K562 (cell line): ENCODE results near the gene KCNK6. TPM values are rescaled to one million over a fixed set of nuclear protein-coding genes. Genes with fewer than 3 reads are reported as not detected.

Experiments
- ARNT ChIP-seq, 2 experiments: fragments of 450-650 bp; IDR thresholded peaks; 2 replicates each; pipeline ENCODE4 v1.6.1; 2016; ENCODE audit warnings: mild to moderate bottlenecking in 1 of 2
- ASH1L ChIP-seq: fragments of 450-650 bp; IDR thresholded peaks from 2 replicates; pipeline ENCODE4 v1.6.1; 2018; ENCODE audit warnings: borderline replicate concordance, mild to moderate bottlenecking, low read depth; ENCODE audit not compliant: partially characterized antibody
- CBX3 ChIP-seq, 2 experiments: IDR thresholded peaks; 1 replicate in 1 of 2; 2 replicates in 1 of 2; pipeline ENCODE4 v1.6.1; 2012; ENCODE audit warnings: inconsistent platforms in 2 of 2, low read length in 2 of 2, borderline replicate concordance in 1 of 2, control low read depth in 1 of 2
- HMGN3 ChIP-seq: IDR thresholded peaks from 2 replicates; pipeline ENCODE4 v1.6.1; 2011; ENCODE audit warnings: borderline replicate concordance, low read depth, mild to moderate bottlenecking, mixed read lengths, low read length; ENCODE audit not compliant: insufficient read length; ENCODE audit errors: extremely low read depth
- L3MBTL2 ChIP-seq: fragments of 450-650 bp; IDR thresholded peaks from 2 replicates; pipeline ENCODE4 v1.6.1; 2016; ENCODE audit warnings: mild to moderate bottlenecking, moderate library complexity
- MGA ChIP-seq: fragments of 450-650 bp; IDR thresholded peaks from 2 replicates; pipeline ENCODE4 v1.6.1; 2016; ENCODE audit warnings: mild to moderate bottlenecking, moderate library complexity
- MTA1 ChIP-seq: fragments of 450-650 bp; IDR thresholded peaks from 2 replicates; pipeline ENCODE4 v1.6.1; 2017; ENCODE audit warnings: borderline replicate concordance
- NCOR1 ChIP-seq: fragments of 450-650 bp; IDR thresholded peaks from 2 replicates; pipeline ENCODE4 v1.6.1; 2016; ENCODE audit warnings: mild to moderate bottlenecking, moderate library complexity
- STAT6 ChIP-seq: sonication (generic); formaldehyde crosslinking; IDR thresholded peaks from 2 replicates; pipeline ENCODE4 v1.8.1; 2023; ENCODE audit warnings: mild to moderate bottlenecking, missing genetic modification reagents
- TCF7L2 ChIP-seq: fragments of 150-350 bp; IDR thresholded peaks from 2 replicates; pipeline ENCODE4 v1.6.1; 2016; ENCODE audit warnings: low read depth, mild to moderate bottlenecking, low read length, moderate library complexity
- TEAD1 ChIP-seq, 2 experiments: fragments of 450-650 bp in 1 of 2; sonication (generic) in 1 of 2; formaldehyde crosslinking; IDR thresholded peaks; 2 replicates each; pipeline versions ENCODE4 v1.4.0 to v1.8.0; 2020 to 2022; ENCODE audit warnings: mild to moderate bottlenecking in 2 of 2, missing genetic modification reagents in 1 of 2
- ZEB2 ChIP-seq: fragments of 450-650 bp; IDR thresholded peaks from 2 replicates; pipeline ENCODE4 v1.6.1; 2016
- polyA plus RNA-seq, 8 experiments: library from polyadenylated mRNA; depleted of rRNA in 4 of 8; stranded (reverse) in 5 of 8; unstranded in 3 of 8; fragments of >200 nt; fragmentation: Nextera tagmentation in 2 of 8; fragmentation: Illumina TruSeq in 1 of 8; extraction: Ambion mirVana in 2 of 8; extraction: Trizol in 1 of 8; gene quantifications; 2 replicates each; pipeline versions ENCODE4 v1.2.1 to v1.2.3, GENCODE V29; 2011 to 2014; ENCODE audit warnings: inconsistent platforms in 1 of 8, missing spikeins in 1 of 8
- total RNA-seq, 7 experiments: library from RNA; depleted of rRNA in 6 of 7; stranded (reverse); fragments of >200 nt in 6 of 7; fragmentation: Illumina TruSeq in 2 of 7; extraction: Trizol in 2 of 7; gene quantifications; 2 replicates each; pipeline versions ENCODE4 v1.2.1 to v1.2.3, GENCODE V29; 2011 to 2021; ENCODE audit warnings: low replicate concordance in 1 of 7

KCNK6 gene
- total and polyA plus RNA-seq, 9 of the 15 experiments (the other 6 are each of a cell fraction or from before 2014, with no cell fraction given) = 0.05 to 0.42 (median 0.15) TPM

- TF ChIP-seq MGA = peak; percentile 76
- peak in 1 of 2 experiments; percentile 64; a peak in 1 of 4 replicates for TF ChIP-seq TEAD1 (CRISPR knock-in tag; IDR thresholded peaks at IDR 0.05)
- peak; percentile 54 for TF ChIP-seq ASH1L
- 0 out of 3 replicates have a peak, but pooled peaks of 1 of the 2 experiments have one; percentile 64 for TF ChIP-seq CBX3 (IDR thresholded peaks at IDR 0.05; ENCODE audit: borderline replicate concordance in 1 of 2, low read length in 2 of 2)
- TF ChIP-seq HMGN3 = peak; percentile 54
- peak; percentile 88 for TF ChIP-seq L3MBTL2
- no peak for TF ChIP-seq STAT6
- TF ChIP-seq NCOR1 = no peak
- peak; percentile 51; the same call in 1 of the 2 replicates for TF ChIP-seq MTA1
- 0 out of 4 replicates have a peak, but pooled peaks of 1 of the 2 experiments have one; percentile 22 for TF ChIP-seq ARNT (IDR thresholded peaks at IDR 0.05)
- peak; percentile 87 for TF ChIP-seq ZEB2
- no peak for TF ChIP-seq TCF7L2
Observed at GRCh38 chr19:38336638-38337359, 17.2 kb downstream of the KCNK6 start (continued).
